ENCODE measurements around the gene GTF2A1. TPM values are rescaled to one million over a fixed set of nuclear protein-coding genes. Genes with fewer than 3 reads are reported as not detected.

GTF2A1 gene
- total RNA-seq (2021; ENCODE audit: unreplicated experiment) (34.4 TPM), Bru-seq, nascent RNA (percentile 79 among the genes with signal in this experiment), BruChase-seq, experiment 1, labeled RNA remaining after a 2-hour chase (percentile 90 among the genes with signal in this experiment), BruChase-seq, experiment 2, labeled RNA remaining after a 6-hour chase (percentile 92 among the genes with signal in this experiment)
- polyA plus RNA-seq (2012; ENCODE audit: insufficient read length) = 15.3 TPM
- long read RNA-seq, full-length matches to known transcripts = 1 of 10 reads
- long read RNA-seq, partial matches to known transcripts = 1 of 10 reads
- long read RNA-seq, other reads (novel, unspliced or antisense) = 8 of 10 reads

DNA sequence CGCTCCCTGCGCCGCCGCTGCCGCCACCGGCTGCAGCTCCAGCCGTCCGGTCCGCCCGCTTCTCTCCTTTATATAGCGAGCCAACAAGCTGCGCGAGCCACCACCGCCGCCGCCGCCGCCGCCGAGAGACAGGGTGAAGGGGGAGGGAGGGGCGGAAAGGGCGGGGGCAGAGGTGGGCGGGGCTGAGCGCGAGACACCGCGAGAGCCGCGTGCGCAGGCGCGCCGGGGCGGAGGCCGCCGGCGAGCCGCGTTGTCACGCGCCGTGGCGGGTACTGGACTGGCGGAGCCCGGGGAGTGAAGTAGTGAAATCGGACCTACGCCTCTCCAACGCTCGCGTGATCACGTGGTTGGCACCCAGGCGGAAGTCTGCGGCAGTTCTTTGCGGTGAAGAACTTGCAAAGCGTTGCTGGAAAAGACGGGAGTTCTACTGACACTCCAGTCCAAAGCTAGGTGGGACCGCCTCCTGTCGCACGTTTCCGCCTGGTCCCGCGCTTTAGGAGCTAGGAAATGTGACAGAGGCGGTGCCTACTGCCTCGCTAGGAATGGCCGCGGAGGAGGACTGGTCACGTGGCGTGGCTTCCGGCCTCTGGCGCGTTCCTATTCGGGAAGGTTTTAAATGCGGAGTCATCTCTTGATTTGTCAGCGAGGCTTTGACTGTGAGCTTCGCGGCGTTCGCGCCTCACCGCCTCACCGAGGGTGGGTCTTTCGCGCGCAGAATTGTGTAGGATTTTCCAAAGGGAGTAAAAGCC is at the start of gene GTF2A1:
Gene GTF2A1, minus strand, starts transcription at position 130 of the 749 bp plus-strand sequence. CDS start 441 bp downstream, outside the sequence.
- H3K27ac ChIP-seq (ENCODE audit: low read length) = peak within 1 kb of the TSS; percentile 95
- CTCF ChIA-PET = no interaction called here
- no peaks in the 10 kb centered on the region; the same call in none of the 2 replicates for H3K36me3 ChIP-seq (ENCODE audit: control insufficient read depth, insufficient read depth, low read length)
- no TSS peak for BruUV-seq (replicated peaks)
- DNase-seq (ENCODE audit: low read depth, low spot score) = peak; percentile 77
- no peaks in the 10 kb centered on the region for H3K9me3 ChIP-seq (ENCODE audit: control insufficient read depth, insufficient read depth, low read depth, low read length)
- no peaks in the 10 kb centered on the region for H3K27me3 ChIP-seq (ENCODE audit: control insufficient read depth, insufficient read depth, low read length)
- intact Hi-C loops (cut with micrococcal nuclease; ENCODE audit: unreplicated experiment) = no loop called here
- peak; percentile 92 for ATAC-seq
- peak within 1 kb of the TSS; percentile 70 to 96 for H3K4me3 ChIP-seq (ENCODE audit: low read depth in 2 of 2, low read length in 2 of 2)
- POLR2A ChIA-PET = interaction anchor here (0.6 to 0.7 kb wide), 2 partner anchors 239 to 242 kb away, joined by 8 to 12 read pairs; no protein-coding TSS in a partner anchor
- in situ Hi-C loops (cut with HindIII; ENCODE audit: low pct_unique_long_range_greater_than_20kb, low sequenced_read_pairs) = no loop called here
- peaks cover 7% of the 10 kb centered on the region for H3K4me1 ChIP-seq (ENCODE audit: control insufficient read depth, insufficient read depth, low read length)
- no peak for TF ChIP-seq REST (IDR thresholded peaks at IDR 0.05; ENCODE audit: insufficient read depth in 1 of 2, low read depth in 2 of 2, low read length in 1 of 2)
- 0 out of 2 replicates have a peak, but pooled peaks have one; percentile 59 for TF ChIP-seq SIN3A (IDR thresholded peaks at IDR 0.05; ENCODE audit: borderline replicate concordance, insufficient read depth, low read depth, low read length)
- TF ChIP-seq POLR2AphosphoS5 (IDR thresholded peaks at IDR 0.05; ENCODE audit: low read depth, low read length) = peak; percentile 88
- TF ChIP-seq, protein P1, sequence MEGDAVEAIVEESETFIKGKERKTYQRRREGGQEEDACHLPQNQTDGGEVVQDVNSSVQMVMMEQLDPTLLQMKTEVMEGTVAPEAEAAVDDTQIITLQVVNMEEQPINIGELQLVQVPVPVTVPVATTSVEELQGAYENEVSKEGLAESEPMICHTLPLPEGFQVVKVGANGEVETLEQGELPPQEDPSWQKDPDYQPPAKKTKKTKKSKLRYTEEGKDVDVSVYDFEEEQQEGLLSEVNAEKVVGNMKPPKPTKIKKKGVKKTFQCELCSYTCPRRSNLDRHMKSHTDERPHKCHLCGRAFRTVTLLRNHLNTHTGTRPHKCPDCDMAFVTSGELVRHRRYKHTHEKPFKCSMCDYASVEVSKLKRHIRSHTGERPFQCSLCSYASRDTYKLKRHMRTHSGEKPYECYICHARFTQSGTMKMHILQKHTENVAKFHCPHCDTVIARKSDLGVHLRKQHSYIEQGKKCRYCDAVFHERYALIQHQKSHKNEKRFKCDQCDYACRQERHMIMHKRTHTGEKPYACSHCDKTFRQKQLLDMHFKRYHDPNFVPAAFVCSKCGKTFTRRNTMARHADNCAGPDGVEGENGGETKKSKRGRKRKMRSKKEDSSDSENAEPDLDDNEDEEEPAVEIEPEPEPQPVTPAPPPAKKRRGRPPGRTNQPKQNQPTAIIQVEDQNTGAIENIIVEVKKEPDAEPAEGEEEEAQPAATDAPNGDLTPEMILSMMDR (IDR thresholded peaks at IDR 0.05) = no peak
- peak; percentile 53; the same call in 1 of the 2 replicates for TF ChIP-seq TCF7L2 (IDR thresholded peaks at IDR 0.05; ENCODE audit: low read depth, low read length)

DNA sequence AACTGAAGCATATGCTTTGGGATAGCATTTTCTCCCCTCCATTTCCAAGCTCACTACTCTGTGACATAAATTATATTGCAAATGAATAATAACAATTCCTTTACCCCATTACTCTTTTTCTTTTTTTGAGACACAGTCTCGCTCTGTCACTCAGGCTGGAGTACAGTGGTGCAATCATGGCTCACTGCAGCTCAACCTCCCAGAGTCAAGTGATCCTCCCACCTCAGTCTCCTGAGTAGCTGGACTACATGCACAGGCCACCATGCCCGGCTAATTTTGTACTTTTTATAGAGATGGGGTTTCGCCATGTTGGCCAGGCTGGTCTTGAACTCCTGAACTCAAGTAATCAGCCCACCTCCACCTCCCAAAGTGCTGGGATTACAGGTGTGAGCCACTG is 49.2 kb upstream of the GTF2A1 start:
- ATAC-seq (no peak), DNase-seq (ENCODE audit: low read depth, low spot score) (no peak)
- intact Hi-C loops (cut with micrococcal nuclease; ENCODE audit: unreplicated experiment) (loop anchor here (2.0 kb wide), 1 partner anchor 183 kb away; no protein-coding TSS in a partner anchor), in situ Hi-C loops (cut with HindIII; ENCODE audit: low pct_unique_long_range_greater_than_20kb, low sequenced_read_pairs) (no loop called here)
- ChIA-PET CTCF (interaction anchor here (1.5 kb wide), 1 partner anchor 184 kb away, joined by 7 read pairs; no protein-coding TSS in a partner anchor), POLR2A (no interaction called here)
- BruUV-seq (replicated peaks) = no TSS peak
- peaks cover 4% of the 10 kb centered on the region for H3K27me3 ChIP-seq (ENCODE audit: control insufficient read depth, insufficient read depth, low read length)
- no peak overlapping the region for H3K27ac ChIP-seq (ENCODE audit: low read length)
- no peaks in the 10 kb centered on the region for H3K36me3 ChIP-seq (ENCODE audit: control insufficient read depth, insufficient read depth, low read length)
- no peak overlapping the region for H3K4me3 ChIP-seq (ENCODE audit: low read depth in 2 of 2, low read length in 2 of 2)
- no peaks in the 10 kb centered on the region for H3K9me3 ChIP-seq (ENCODE audit: control insufficient read depth, insufficient read depth, low read depth, low read length)
- H3K4me1 ChIP-seq (ENCODE audit: control insufficient read depth, insufficient read depth, low read length) = no peaks in the 10 kb centered on the region
- TF ChIP-seq SIN3A (IDR thresholded peaks at IDR 0.05; ENCODE audit: borderline replicate concordance, insufficient read depth, low read depth, low read length) = no peak
- no peak for TF ChIP-seq POLR2AphosphoS5 (IDR thresholded peaks at IDR 0.05; ENCODE audit: low read depth, low read length)
- TF ChIP-seq REST (IDR thresholded peaks at IDR 0.05; ENCODE audit: insufficient read depth in 1 of 2, low read depth in 2 of 2, low read length in 1 of 2) = no peak
- TF ChIP-seq TCF7L2 (IDR thresholded peaks at IDR 0.05; ENCODE audit: low read depth, low read length) = no peak
- TF ChIP-seq, protein P1 (IDR thresholded peaks at IDR 0.05) = no peak

Data from Panc1 (cell line).